ENCODE measurements around the gene ATG5.

ATG5 gene

DNA sequence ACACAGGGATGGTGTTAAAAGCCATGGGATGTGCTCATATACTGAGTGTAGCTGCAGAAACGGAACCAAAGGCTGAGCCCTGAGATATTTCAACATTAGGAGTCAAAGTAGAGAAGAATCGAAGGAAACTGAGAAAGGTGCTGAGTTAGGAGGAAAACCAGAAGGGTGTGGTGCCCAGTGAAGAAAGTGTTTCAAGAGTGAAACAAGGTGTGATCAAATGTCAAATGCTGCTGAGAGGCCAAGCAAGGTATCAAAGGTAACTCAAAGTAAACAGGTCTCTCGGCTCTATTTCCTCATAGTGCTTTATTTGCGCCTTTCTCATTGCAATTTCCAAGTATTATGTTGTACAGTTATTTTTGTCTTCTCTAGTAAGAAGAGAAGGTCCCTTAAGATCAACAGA, 145.4 kb downstream of the ATG5 start:
- no peaks in the 10 kb centered on the region for H3K9me3 Mint-ChIP-seq
- peak; percentile 14 for ATAC-seq (replicated peaks; ENCODE audit: extremely low read depth, poor library complexity, severe bottlenecking)
- H3K4me1 Mint-ChIP-seq = peaks cover 25% of the 10 kb centered on the region
- no peaks in the 10 kb centered on the region for H3K27me3 Mint-ChIP-seq
- no peak overlapping the region for H3K4me3 Mint-ChIP-seq
- no peak overlapping the region for H3K27ac Mint-ChIP-seq (ENCODE audit: low read depth)
- no peaks in the 10 kb centered on the region for H3K36me3 Mint-ChIP-seq (ENCODE audit: insufficient read depth)
- no peak for DNase-seq (ENCODE audit: low spot score in 2 of 2)

GRCh38 chr6:106178900-106179299, 146.7 kb downstream of the ATG5 start:
- no peak overlapping the region for H3K27ac Mint-ChIP-seq (ENCODE audit: low read depth)
- no peak overlapping the region for H3K4me3 Mint-ChIP-seq
- ATAC-seq (replicated peaks; ENCODE audit: extremely low read depth, poor library complexity, severe bottlenecking) (no peak), DNase-seq (ENCODE audit: low spot score in 2 of 2) (no peak)
- no peaks in the 10 kb centered on the region for H3K36me3 Mint-ChIP-seq (ENCODE audit: insufficient read depth)
- H3K27me3 Mint-ChIP-seq = no peaks in the 10 kb centered on the region
- peaks cover 17% of the 10 kb centered on the region for H3K4me1 Mint-ChIP-seq
- H3K9me3 Mint-ChIP-seq = no peaks in the 10 kb centered on the region

- Mint-ChIP-seq H3K27me3 (no peaks in the 10 kb centered on the region), H3K27ac (ENCODE audit: low read depth) (no peak overlapping the region), H3K4me1 (peaks cover 18% of the 10 kb centered on the region), H3K4me3 (no peak overlapping the region), H3K36me3 (ENCODE audit: insufficient read depth) (no peaks in the 10 kb centered on the region), H3K9me3 (no peaks in the 10 kb centered on the region)
- ATAC-seq (replicated peaks; ENCODE audit: extremely low read depth, poor library complexity, severe bottlenecking) = no peak
- DNase-seq (ENCODE audit: low spot score in 2 of 2) = no peak
Observed at GRCh38 chr6:106177786-106178185, 147.8 kb downstream of the ATG5 start.

DNA sequence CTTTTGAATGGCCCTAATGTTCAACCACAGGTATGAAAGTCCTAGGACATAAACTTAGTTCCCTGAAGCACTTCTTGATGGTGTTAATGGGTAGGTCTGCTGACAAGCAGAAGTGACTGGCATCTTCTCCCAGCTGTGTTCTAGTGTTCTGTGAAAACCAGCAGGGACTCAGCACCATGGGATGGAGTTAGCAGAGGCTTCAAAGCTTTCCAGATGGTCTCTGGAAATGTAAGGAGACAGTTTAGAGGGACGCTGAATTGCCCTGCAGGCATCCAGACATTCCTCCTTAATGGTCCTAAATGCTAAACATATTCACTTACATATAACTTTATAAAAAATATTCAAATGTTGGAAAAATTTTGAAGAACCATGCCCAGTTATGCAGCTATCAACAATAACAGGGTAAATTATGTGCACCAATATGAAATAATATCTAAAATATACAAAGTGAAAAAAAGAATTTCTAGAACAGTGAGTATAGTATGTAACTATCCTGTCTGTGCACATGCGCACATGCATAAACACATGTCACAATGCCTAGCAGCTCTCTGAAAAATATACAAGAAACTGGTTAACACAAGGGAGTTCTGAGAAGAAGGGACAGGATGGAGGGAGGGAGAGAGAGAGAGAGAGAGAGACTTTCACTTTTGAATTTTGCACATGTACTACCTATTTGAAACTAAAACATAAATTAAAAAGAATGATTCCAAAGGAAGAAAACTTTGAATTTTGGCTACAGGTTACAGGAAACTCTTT, 152.3 kb downstream of the ATG5 start:
- H3K4me3 Mint-ChIP-seq = no peak overlapping the region
- peaks cover 11% of the 10 kb centered on the region for H3K4me1 Mint-ChIP-seq
- peak overlapping the region; percentile 33 for H3K27ac Mint-ChIP-seq (ENCODE audit: low read depth)
- no peaks in the 10 kb centered on the region for H3K27me3 Mint-ChIP-seq
- no peak for DNase-seq (ENCODE audit: low spot score in 2 of 2)
- H3K36me3 Mint-ChIP-seq (ENCODE audit: insufficient read depth) = no peaks in the 10 kb centered on the region
- no peaks in the 10 kb centered on the region for H3K9me3 Mint-ChIP-seq
- no peak for ATAC-seq (replicated peaks; ENCODE audit: extremely low read depth, poor library complexity, severe bottlenecking)

DNA sequence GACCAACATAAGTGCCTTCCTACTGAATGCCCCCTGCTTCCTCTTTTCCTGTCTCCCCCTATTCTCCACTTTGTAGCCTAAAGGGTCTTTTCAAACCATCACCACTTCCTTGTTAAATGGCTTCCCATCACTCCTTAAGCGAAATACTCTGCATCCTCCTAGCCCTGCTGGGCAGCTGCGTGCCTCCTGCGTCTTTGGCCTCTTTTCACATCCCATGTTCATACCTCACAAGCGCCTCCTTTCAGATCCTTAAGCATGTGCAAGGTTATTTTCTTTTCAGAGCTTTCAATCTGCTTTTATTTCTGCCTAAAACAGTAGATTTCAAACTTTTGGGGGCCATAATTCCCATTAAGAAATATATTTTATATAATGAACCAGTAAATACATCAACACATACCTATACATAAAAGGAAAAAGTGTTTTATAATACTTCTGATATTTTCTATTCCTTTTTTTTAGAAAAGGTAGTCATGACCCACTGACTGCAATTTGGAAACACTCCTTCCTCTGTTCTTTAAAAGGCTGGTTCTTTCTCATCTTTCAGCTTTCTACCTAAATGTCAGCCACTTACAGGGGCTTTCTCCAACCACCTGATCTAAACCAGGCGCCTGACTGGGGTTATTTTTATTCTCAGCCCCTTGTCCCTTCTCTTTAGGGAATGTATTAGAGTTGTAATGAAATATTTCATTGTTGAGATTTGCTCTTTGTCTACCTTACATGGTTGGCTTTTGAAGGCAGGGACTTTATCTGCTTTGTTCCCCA, 155.3 kb downstream of the ATG5 start:
- Mint-ChIP-seq H3K4me3 (no peak overlapping the region), H3K9me3 (no peaks in the 10 kb centered on the region), H3K27ac (ENCODE audit: low read depth) (no peak overlapping the region), H3K4me1 (peaks cover 24% of the 10 kb centered on the region), H3K27me3 (no peaks in the 10 kb centered on the region), H3K36me3 (ENCODE audit: insufficient read depth) (no peaks in the 10 kb centered on the region)
- no peak for DNase-seq (ENCODE audit: low spot score in 2 of 2)
- no peak for ATAC-seq (replicated peaks; ENCODE audit: extremely low read depth, poor library complexity, severe bottlenecking)

GRCh38 chr6:106169517-106169916, 156.0 kb downstream of the ATG5 start:
- DNase-seq (ENCODE audit: low spot score in 2 of 2) = no peak
- Mint-ChIP-seq H3K4me1 (peaks cover 29% of the 10 kb centered on the region), H3K27me3 (no peaks in the 10 kb centered on the region), H3K4me3 (no peak overlapping the region), H3K36me3 (ENCODE audit: insufficient read depth) (peaks cover under 1% of the 10 kb centered on the region), H3K27ac (ENCODE audit: low read depth) (no peak overlapping the region), H3K9me3 (peaks cover 3% of the 10 kb centered on the region)
- no peak for ATAC-seq (replicated peaks; ENCODE audit: extremely low read depth, poor library complexity, severe bottlenecking)

DNA sequence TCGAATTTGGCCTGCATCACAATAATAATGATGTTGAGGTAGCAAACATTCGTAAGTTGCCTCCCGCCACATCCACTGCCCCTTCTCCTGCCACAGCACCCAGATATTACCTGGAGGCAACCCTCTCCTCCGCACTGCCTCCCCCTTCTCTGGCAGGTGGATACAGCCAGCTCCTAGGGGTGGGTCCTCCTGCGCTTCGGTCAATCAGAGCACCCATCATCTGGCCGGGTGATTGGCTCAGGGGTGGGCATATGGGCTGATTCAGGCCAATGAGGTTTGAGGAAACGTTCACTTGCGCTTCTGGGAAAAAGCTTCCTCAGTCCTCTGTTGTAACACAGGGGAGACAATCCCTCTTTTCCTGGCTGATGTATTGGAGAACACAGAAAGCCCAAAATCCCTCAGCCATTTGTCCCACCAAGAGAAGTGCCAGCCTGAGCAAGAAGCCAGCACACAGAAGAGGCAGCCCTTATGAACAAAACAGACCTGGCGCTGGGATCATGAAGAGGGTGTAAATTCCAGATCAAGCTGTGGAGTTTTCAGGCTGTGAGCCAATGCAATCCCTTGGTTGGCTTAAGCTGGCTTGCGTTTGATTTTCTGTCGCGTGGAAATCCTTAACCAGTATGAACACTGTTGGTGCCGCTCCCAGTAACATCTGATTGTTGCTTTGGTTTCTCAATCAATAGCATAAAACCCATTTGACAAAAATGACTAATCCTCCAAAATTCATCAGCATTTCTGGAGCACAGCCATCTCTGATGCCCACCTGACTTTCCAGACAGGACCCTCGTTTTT, 157.3 kb downstream of the ATG5 start:
- DNase-seq (ENCODE audit: low spot score in 2 of 2) (no peak), ATAC-seq (replicated peaks; ENCODE audit: extremely low read depth, poor library complexity, severe bottlenecking) (no peak)
- no peaks in the 10 kb centered on the region for H3K27me3 Mint-ChIP-seq
- H3K4me1 Mint-ChIP-seq = peaks cover 36% of the 10 kb centered on the region
- H3K9me3 Mint-ChIP-seq = peaks cover 6% of the 10 kb centered on the region
- H3K27ac Mint-ChIP-seq (ENCODE audit: low read depth) = no peak overlapping the region
- peaks cover 6% of the 10 kb centered on the region for H3K36me3 Mint-ChIP-seq (ENCODE audit: insufficient read depth)
- H3K4me3 Mint-ChIP-seq = no peak overlapping the region

DNA sequence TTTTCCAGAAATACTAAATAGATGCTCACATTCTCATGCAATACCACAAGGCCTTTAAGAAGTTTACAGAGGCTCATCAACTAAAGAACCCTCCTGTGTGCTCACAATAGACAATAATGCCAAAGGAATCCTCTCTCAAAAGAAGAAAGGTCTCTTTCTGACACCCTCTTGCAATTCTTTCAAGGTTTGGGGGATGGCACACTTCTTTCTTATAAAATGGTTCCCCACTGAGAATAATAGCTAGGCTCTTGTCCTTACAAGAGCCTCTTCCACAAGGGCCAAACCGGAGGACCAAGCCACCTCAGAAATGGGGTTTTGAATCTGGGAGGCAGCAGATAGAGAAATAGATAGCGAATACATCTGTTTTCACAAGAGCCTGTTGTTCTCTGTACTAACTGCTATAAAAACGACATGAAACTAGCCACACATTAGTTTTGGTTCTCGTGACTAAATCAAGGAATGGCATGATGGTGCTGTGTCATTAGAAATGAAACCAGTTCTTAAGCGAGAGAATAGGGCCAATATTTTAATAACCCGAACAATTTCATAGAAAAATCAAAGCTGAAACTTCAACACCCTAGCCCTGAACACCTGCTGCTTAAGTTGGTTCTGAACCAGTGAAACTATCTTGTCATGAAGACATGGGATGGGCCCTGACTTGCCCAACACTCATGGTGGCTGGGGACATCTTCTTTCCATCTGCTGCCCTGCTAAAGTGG, 158.3 kb downstream of the ATG5 start:
- Mint-ChIP-seq H3K27ac (ENCODE audit: low read depth) (peak overlapping the region; percentile 25), H3K4me3 (no peak overlapping the region), H3K4me1 (peaks cover 44% of the 10 kb centered on the region), H3K9me3 (peaks cover 6% of the 10 kb centered on the region), H3K36me3 (ENCODE audit: insufficient read depth) (peaks cover 10% of the 10 kb centered on the region), H3K27me3 (no peaks in the 10 kb centered on the region)
- ATAC-seq (replicated peaks; ENCODE audit: extremely low read depth, poor library complexity, severe bottlenecking) = no peak
- DNase-seq (ENCODE audit: low spot score in 2 of 2) = no peak

DNA sequence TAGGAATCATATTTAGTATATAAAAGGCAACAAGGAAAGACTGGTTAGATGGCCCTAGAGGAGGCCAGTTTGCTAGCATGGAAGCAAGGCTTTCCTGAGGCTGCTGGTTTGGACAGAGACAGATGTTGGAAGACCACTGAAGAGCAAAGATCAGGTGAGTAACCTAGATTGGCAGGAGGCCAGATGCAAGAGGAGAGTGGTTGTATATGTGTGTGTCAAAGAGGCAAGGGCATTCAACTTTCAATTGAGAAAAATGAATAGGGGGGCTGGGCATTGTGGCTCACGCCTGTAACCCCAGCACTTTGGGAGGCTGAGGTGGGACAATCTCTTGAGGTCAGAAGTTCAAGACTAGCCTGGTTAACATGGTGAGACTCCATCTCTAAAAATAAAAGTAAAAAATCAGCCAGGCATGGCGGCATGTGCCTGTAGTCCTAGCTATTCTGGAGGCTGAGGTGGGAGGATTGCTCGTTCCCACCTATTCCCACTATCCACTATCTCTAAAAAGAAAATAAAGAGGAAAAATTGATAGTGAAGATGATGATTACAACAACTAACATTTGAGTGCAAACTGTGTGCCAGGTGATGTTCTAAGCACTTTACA, 159.6 kb downstream of the ATG5 start:
- peaks cover 11% of the 10 kb centered on the region for H3K36me3 Mint-ChIP-seq (ENCODE audit: insufficient read depth)
- ATAC-seq (replicated peaks; ENCODE audit: extremely low read depth, poor library complexity, severe bottlenecking) = no peak
- H3K4me1 Mint-ChIP-seq = peaks cover 50% of the 10 kb centered on the region
- peaks cover 6% of the 10 kb centered on the region for H3K9me3 Mint-ChIP-seq
- H3K27ac Mint-ChIP-seq (ENCODE audit: low read depth) = peak overlapping the region; percentile 4
- DNase-seq (ENCODE audit: low spot score in 2 of 2) = no peak
- H3K27me3 Mint-ChIP-seq = no peaks in the 10 kb centered on the region
- H3K4me3 Mint-ChIP-seq = no peak overlapping the region

- DNase-seq (ENCODE audit: low spot score in 2 of 2) (peak; percentile 25 to 30), ATAC-seq (replicated peaks; ENCODE audit: extremely low read depth, poor library complexity, severe bottlenecking) (peak; percentile 69)
- Mint-ChIP-seq H3K36me3 (ENCODE audit: insufficient read depth) (peaks cover 11% of the 10 kb centered on the region), H3K27ac (ENCODE audit: low read depth) (peak overlapping the region; percentile 97), H3K4me3 (peak overlapping the region; percentile 48), H3K4me1 (peaks cover 50% of the 10 kb centered on the region), H3K27me3 (no peaks in the 10 kb centered on the region), H3K9me3 (peaks cover 6% of the 10 kb centered on the region)
Observed at GRCh38 chr6:106163966-106164877, 161.3 kb downstream of the ATG5 start.

GRCh38 chr6:106163446-106163965, 162.1 kb downstream of the ATG5 start:
- Mint-ChIP-seq H3K4me1 (peaks cover 50% of the 10 kb centered on the region), H3K27ac (ENCODE audit: low read depth) (peak overlapping the region; percentile 97), H3K36me3 (ENCODE audit: insufficient read depth) (peaks cover 11% of the 10 kb centered on the region), H3K27me3 (no peaks in the 10 kb centered on the region), H3K4me3 (peak overlapping the region; percentile 48), H3K9me3 (peaks cover 6% of the 10 kb centered on the region)
- ATAC-seq (replicated peaks; ENCODE audit: extremely low read depth, poor library complexity, severe bottlenecking) (peak; percentile 80), DNase-seq (ENCODE audit: low spot score in 2 of 2) (peak in 1 of 2 donors; percentile 40)
